Loucy (cell line): ENCODE results near the gene NTPCR.

ENCODE experiments used
- EZH2phosphoT487 ChIP-seq: fragments of 200-600 bp; IDR thresholded peaks from 2 replicates; pipeline ENCODE4 v1.6.1; 2018; ENCODE audit warnings: antibody characterized with exemption, mild to moderate bottlenecking, moderate library complexity, borderline replicate concordance
- TF ChIP-seq, protein P1 (sequence below): fragments of 200-600 bp; sonication (generic); conservative IDR thresholded peaks from 2 replicates; pipeline ENCODE4 v1.5.1; 2014; ENCODE audit warnings: mild to moderate bottlenecking, antibody characterized with exemption, low read length

DNA sequence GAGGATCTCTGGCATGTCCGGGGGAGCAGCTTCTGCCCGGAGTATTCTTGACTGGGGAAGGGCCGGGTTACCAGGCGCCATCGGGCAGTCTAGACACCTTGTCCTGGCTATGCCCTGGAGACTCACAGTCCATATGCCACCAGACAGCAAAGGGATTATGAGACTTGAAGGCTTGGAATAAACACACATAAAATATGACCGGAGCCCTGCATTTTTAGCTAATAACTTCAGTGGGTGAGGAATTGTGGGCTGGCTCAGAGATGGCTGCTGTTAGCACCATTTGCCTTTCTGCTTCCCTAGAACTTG, 15.5 kb downstream of the NTPCR start:
- TF ChIP-seq, protein P1, sequence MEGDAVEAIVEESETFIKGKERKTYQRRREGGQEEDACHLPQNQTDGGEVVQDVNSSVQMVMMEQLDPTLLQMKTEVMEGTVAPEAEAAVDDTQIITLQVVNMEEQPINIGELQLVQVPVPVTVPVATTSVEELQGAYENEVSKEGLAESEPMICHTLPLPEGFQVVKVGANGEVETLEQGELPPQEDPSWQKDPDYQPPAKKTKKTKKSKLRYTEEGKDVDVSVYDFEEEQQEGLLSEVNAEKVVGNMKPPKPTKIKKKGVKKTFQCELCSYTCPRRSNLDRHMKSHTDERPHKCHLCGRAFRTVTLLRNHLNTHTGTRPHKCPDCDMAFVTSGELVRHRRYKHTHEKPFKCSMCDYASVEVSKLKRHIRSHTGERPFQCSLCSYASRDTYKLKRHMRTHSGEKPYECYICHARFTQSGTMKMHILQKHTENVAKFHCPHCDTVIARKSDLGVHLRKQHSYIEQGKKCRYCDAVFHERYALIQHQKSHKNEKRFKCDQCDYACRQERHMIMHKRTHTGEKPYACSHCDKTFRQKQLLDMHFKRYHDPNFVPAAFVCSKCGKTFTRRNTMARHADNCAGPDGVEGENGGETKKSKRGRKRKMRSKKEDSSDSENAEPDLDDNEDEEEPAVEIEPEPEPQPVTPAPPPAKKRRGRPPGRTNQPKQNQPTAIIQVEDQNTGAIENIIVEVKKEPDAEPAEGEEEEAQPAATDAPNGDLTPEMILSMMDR: no peak
- TF ChIP-seq EZH2phosphoT487: no peak
